Prostate gland (tissue), 2 donors: Measurements from ENCODE around the gene IL9.

Experiments used
- CTCF ChIP-seq, 4 experiments: fragments of 200-600 bp in 2 of 4; fragments of 450-650 bp in 2 of 4; sonication (generic) in 2 of 4; IDR thresholded peaks; 1 replicate in 3 of 4; 2 replicates in 1 of 4; pipeline ENCODE4 v1.5.1; 2016 to 2019; ENCODE audit warnings: antibody characterized with exemption in 4 of 4, mild to moderate bottlenecking in 2 of 4, moderate library complexity in 2 of 4
- POLR2A ChIP-seq: fragments of 450-650 bp; IDR thresholded peaks from one replicate; pipeline ENCODE4 v1.6.1; 2016; ENCODE audit warnings: antibody characterized with exemption, mild to moderate bottlenecking

GRCh38 chr5:135944564-135944963 is 48.9 kb upstream of the IL9 start:
- no peak for TF ChIP-seq POLR2A
- no peak for TF ChIP-seq CTCF (IDR thresholded peaks at IDR 0.05)
